ENCODE data around the gene AGRN. TPM values are rescaled to one million over a fixed set of nuclear protein-coding genes. Genes with fewer than 3 reads are reported as not detected.
A peak's percentile ranks its signal among the peaks of the same experiment; 100 is the strongest.

The AGRN gene
- total RNA-seq, 1 experiment from 2014 or later: 175 TPM

DNA sequence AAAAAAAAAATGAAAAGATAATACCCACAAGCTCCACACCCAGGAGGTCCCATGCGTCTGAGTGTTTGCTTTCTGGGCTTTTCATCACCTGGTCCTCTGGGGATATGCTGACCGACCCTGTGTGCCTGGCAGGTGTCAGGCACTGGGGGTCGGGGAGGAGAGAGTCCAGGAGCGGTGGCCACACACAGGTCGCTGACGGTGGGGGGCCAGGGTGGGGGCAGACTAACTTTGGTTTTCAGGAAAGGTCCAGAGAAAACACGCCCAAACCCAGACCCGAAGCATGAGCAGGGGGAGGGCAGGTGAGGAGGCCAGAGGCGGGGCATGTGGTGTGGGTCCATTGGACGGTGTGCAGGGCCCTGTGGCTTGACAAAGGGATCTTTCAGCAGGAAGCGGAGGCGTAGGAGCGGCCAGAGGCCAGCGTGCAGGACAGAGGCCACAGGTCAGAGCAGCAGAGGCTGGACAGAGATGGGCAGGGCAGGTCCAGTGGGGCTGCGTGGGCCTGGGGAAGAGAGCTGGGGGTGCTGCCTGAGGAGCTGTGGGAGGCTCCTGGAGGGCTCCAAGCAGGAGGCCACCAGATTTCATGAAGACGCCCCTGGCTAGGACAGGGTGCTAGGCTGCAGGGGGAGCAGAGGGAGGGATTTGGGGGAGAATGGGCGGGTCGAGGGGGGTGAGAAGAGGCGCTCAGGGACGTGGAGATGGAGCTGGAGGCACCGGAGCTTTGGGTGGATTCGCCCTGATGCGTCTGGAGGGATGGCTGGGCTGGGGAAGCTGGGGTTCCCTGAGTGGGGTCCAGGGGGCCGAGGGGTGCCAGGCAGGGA is 38.4 kb downstream of the AGRN start:
- Histone ChIP-seq H4K8ac (replicated peaks; ENCODE audit: insufficient read length, low read depth, low read length) (no peak overlapping the region), H3K9ac (ENCODE audit: extremely low read depth, insufficient read length, low read length) (no peak overlapping the region)
- WGBS (ENCODE audit: extremely low coverage, insufficient read length, low lambda C conversion rate): no CpG with 5 or more reads among the region's 24 CpGs

More for the DNA sequence above, 38.4 kb downstream of the AGRN start:
- Mint-ChIP-seq H3K27ac (no peak overlapping the region), H3K4me3 (peak overlapping the region; percentile 71 to 86), H3K27me3 (ENCODE audit: low read depth) (peaks cover 64% of the 10 kb centered on the region), H3K9me3 (no peaks in the 10 kb centered on the region), H3K36me3 (ENCODE audit: insufficient read depth in 1 of 3, low read depth in 3 of 3) (peaks cover 0 to 17% (median 14%) of the 10 kb centered on the region in 3 experiments; a peak in 5 of 7 replicates), H3K4me1 (peaks cover 12 to 17% of the 10 kb centered on the region in 2 experiments)
- no peak overlapping the region for H2BK15ac ChIP-seq (ENCODE audit: low read depth, low read length)
- H3T11ph ChIP-seq (ENCODE audit: low read length): no peak overlapping the region
- no peaks in the 10 kb centered on the region for H3K79me2 ChIP-seq (ENCODE audit: insufficient read depth, low read length)
- no peaks in the 10 kb centered on the region for H4K20me1 ChIP-seq (ENCODE audit: control insufficient read depth, insufficient read depth, insufficient read length)
- no peak overlapping the region for H3K4ac ChIP-seq (ENCODE audit: low read depth, low read length)
- no peaks in the 10 kb centered on the region for H3K4me1 ChIP-seq (ENCODE audit: insufficient read depth, low read length)
- H4K91ac ChIP-seq (ENCODE audit: insufficient read length, low read depth, low read length): no peak overlapping the region
- H2AFZ ChIP-seq (ENCODE audit: low read length): no peak overlapping the region
- H2BK5ac ChIP-seq (ENCODE audit: insufficient read length, low read length): no peak overlapping the region
- H2AK5ac ChIP-seq (ENCODE audit: insufficient read length, low read length): no peak overlapping the region
- H3K18ac ChIP-seq (ENCODE audit: insufficient read length, low read depth, low read length): no peak overlapping the region
- H3K9me3 ChIP-seq (ENCODE audit: control insufficient read depth, low read depth, low read length): no peaks in the 10 kb centered on the region
- H4K5ac ChIP-seq (ENCODE audit: insufficient read length, low read depth, low read length): no peak overlapping the region
- no peak overlapping the region for H3K23ac ChIP-seq (ENCODE audit: insufficient read length, low read depth, low read length)
- H2BK20ac ChIP-seq (ENCODE audit: low read depth, low read length, poor library complexity, severe bottlenecking): no peak overlapping the region
- no peak overlapping the region for H2BK120ac ChIP-seq (ENCODE audit: low read depth, low read length, poor library complexity, severe bottlenecking)
- H3K14ac ChIP-seq (ENCODE audit: insufficient read depth, low read length): no peak overlapping the region
- peaks cover 6% of the 10 kb centered on the region; the same call in 1 of the 2 replicates for H3K27me3 ChIP-seq (ENCODE audit: insufficient read depth, low read length)
- peaks cover 8% of the 10 kb centered on the region for H3K23me2 ChIP-seq (ENCODE audit: insufficient read length, low read depth, low read length, poor library complexity, severe bottlenecking)
- TF ChIP-seq, protein P1, sequence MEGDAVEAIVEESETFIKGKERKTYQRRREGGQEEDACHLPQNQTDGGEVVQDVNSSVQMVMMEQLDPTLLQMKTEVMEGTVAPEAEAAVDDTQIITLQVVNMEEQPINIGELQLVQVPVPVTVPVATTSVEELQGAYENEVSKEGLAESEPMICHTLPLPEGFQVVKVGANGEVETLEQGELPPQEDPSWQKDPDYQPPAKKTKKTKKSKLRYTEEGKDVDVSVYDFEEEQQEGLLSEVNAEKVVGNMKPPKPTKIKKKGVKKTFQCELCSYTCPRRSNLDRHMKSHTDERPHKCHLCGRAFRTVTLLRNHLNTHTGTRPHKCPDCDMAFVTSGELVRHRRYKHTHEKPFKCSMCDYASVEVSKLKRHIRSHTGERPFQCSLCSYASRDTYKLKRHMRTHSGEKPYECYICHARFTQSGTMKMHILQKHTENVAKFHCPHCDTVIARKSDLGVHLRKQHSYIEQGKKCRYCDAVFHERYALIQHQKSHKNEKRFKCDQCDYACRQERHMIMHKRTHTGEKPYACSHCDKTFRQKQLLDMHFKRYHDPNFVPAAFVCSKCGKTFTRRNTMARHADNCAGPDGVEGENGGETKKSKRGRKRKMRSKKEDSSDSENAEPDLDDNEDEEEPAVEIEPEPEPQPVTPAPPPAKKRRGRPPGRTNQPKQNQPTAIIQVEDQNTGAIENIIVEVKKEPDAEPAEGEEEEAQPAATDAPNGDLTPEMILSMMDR (conservative IDR thresholded peaks at IDR 0.05): no peak
- H2BK12ac ChIP-seq (ENCODE audit: insufficient read length, low read depth, low read length): no peak overlapping the region
- no peak overlapping the region for H3K27ac ChIP-seq (ENCODE audit: insufficient read length, low read depth, low read length)
- no peak overlapping the region for H3K56ac ChIP-seq (ENCODE audit: insufficient read length, low read depth, low read length)
- no peaks in the 10 kb centered on the region for H3K79me1 ChIP-seq (ENCODE audit: insufficient read depth, low read depth, low read length, poor library complexity, severe bottlenecking)
- no peak for DNase-seq
- H3K4me2 ChIP-seq (ENCODE audit: insufficient read depth, insufficient read length, low read length): peak overlapping the region; percentile 53

All from H9 (cell line).